Mesothelial cell of epicardium (in vitro differentiated cells): Measurements from ENCODE around the gene C10orf90. TPM values are rescaled to one million over a fixed set of nuclear protein-coding genes. Genes with fewer than 3 reads are reported as not detected.
A peak's percentile ranks its signal among the peaks of the same experiment; 100 is the strongest.

Experiments
- DNase-seq, 2 experiments: peaks; one replicate each; pipeline ENCODE4 v3.0.0; 2021; ENCODE audit warnings: low spot score in 2 of 2; ENCODE audit not compliant: unreplicated experiment in 2 of 2
- H3K27ac Mint-ChIP-seq: 2 replicates; pipeline ENCODE4 v1.8.0; 2021; ENCODE audit warnings: mixed read lengths
- H3K27me3 Mint-ChIP-seq: 2 replicates; pipeline ENCODE4 v1.8.0; 2021; ENCODE audit warnings: low read depth, mixed read lengths
- H3K36me3 Mint-ChIP-seq: 2 replicates; pipeline ENCODE4 v1.8.0; 2021; ENCODE audit warnings: mixed read lengths
- H3K4me1 Mint-ChIP-seq: 2 replicates; pipeline ENCODE4 v1.8.0; 2021; ENCODE audit warnings: mixed read lengths
- H3K4me3 Mint-ChIP-seq: 2 replicates; pipeline ENCODE4 v1.8.0; 2021; ENCODE audit warnings: mild to moderate bottlenecking, moderate library complexity, mixed read lengths
- H3K9me3 Mint-ChIP-seq: 2 replicates; pipeline ENCODE4 v1.8.0; 2021; ENCODE audit warnings: mixed read lengths
- total RNA-seq: library from RNA; stranded (reverse); gene quantifications from 3 replicates; pipeline ENCODE4 v1.2.1, GENCODE V29; 2021
- TF ChIP-seq, protein P1 (sequence below): fragments of 200-600 bp; sonication (generic); IDR thresholded peaks from one replicate; pipeline ENCODE4 v1.5.0; 2021; ENCODE audit warnings: antibody characterized with exemption; ENCODE audit not compliant: unreplicated experiment

The C10orf90 gene
- total RNA-seq, 1 donor from 2014 or later, result not detected

DNA sequence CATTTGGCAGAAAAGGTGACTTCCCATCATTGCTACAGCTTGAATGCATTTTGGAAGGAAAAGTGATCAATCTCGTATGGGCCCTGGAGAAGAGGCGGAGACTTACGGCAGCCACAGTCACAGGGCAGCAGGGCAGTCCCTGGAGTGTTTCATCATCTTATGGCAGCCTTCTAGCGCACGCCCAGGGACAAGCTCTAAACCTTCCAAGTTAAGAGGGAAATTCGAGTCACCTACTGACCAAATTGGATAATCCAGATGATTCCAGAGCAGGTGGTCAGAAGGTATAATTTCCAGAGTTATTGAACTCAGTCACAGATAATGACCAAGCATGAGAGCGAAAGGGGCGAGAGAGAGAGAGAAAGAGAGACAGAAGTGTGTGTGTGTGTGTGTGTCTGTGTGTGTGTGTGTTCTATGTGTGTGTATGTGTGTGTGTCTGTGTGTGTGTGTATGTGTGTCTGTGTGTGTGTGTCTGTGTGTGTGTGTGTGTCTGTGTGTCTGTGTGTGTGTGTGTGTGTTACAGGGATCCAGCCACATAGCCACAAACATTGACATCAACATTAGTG, 158.5 kb downstream of the C10orf90 start:
- H3K4me1 Mint-ChIP-seq, result no peaks in the 10 kb centered on the region
- TF ChIP-seq, protein P1, sequence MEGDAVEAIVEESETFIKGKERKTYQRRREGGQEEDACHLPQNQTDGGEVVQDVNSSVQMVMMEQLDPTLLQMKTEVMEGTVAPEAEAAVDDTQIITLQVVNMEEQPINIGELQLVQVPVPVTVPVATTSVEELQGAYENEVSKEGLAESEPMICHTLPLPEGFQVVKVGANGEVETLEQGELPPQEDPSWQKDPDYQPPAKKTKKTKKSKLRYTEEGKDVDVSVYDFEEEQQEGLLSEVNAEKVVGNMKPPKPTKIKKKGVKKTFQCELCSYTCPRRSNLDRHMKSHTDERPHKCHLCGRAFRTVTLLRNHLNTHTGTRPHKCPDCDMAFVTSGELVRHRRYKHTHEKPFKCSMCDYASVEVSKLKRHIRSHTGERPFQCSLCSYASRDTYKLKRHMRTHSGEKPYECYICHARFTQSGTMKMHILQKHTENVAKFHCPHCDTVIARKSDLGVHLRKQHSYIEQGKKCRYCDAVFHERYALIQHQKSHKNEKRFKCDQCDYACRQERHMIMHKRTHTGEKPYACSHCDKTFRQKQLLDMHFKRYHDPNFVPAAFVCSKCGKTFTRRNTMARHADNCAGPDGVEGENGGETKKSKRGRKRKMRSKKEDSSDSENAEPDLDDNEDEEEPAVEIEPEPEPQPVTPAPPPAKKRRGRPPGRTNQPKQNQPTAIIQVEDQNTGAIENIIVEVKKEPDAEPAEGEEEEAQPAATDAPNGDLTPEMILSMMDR, result no peak
- H3K4me3 Mint-ChIP-seq, result no peak overlapping the region
- no peak for DNase-seq
- H3K36me3 Mint-ChIP-seq, result no peaks in the 10 kb centered on the region
- no peak overlapping the region for H3K27ac Mint-ChIP-seq
- H3K9me3 Mint-ChIP-seq, result no peaks in the 10 kb centered on the region
- peaks cover 1% of the 10 kb centered on the region for H3K27me3 Mint-ChIP-seq

DNA sequence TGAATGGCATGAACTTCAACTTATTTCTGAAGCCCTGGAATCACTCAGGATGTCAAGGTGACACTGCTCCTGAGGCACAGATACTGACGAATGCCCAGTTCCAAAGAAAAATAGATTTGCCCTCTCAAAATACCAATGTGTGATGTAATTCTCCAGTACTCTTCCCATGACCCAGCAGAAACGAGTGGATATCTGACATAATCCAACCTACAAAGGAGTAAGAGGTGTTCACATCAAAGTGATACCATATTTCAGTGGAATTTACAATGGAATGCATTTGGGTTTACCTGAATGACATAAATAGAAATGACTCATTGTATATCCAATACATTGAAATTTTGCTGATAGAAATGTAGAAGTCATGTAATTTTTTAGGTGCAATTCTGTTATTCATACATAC, 161.3 kb downstream of the C10orf90 start:
- no peak for DNase-seq
- Mint-ChIP-seq H3K9me3 (no peaks in the 10 kb centered on the region), H3K4me3 (no peak overlapping the region), H3K27me3 (peaks cover 9% of the 10 kb centered on the region), H3K27ac (no peak overlapping the region), H3K4me1 (no peaks in the 10 kb centered on the region), H3K36me3 (no peaks in the 10 kb centered on the region)
- TF ChIP-seq, protein P1, result no peak

DNA sequence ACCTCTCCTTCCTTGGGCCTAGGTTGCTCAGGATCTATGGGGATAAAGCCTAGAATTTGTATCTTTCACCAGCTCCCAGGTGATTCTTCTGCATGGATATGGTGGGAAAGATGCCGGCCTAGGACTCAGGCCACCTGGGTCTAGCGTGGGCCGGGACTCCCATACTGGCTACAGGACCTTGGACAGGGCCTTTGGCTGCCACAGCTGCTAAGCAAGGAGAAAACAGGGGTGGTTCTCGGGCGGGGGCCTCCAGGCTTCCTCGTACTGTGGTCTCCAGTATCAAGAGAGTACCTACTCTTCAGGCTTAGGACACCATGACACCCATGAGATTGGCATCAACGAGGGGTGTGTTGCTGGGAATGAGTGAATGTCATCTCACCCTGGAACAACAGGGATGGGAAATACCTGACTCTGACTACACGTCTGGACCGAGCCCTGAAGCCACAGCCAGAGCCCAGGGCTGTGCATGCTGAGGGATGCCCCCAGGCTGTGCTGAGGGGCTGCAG, 161.9 kb downstream of the C10orf90 start:
- Mint-ChIP-seq H3K27ac (no peak overlapping the region), H3K27me3 (peaks cover 12% of the 10 kb centered on the region), H3K36me3 (no peaks in the 10 kb centered on the region), H3K9me3 (no peaks in the 10 kb centered on the region), H3K4me1 (no peaks in the 10 kb centered on the region), H3K4me3 (no peak overlapping the region)
- DNase-seq, result peak in 1 of 2 experiments; percentile 52
- TF ChIP-seq, protein P1, result no peak

DNA sequence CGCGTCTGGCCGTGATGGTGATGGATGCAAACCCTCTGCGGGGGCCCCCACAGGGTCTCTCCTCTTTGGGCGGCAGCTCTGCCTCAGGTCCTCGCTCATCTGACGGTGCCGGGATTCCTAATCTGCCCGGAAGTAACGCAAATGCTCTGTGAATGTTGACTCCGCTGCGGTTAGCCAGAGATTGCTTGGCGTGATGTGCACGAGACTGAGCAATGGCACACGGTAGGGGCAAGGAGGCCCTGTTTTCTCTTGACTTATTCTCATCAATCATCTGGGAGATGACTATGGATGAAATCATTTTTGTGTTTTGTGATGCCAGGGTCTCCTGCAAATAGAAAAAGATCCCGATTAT, 165.8 kb downstream of the C10orf90 start:
- Mint-ChIP-seq H3K4me3 (no peak overlapping the region), H3K36me3 (no peaks in the 10 kb centered on the region), H3K27ac (no peak overlapping the region), H3K27me3 (peaks cover 13% of the 10 kb centered on the region), H3K4me1 (no peaks in the 10 kb centered on the region), H3K9me3 (no peaks in the 10 kb centered on the region)
- no peak for DNase-seq
- TF ChIP-seq, protein P1, result no peak

DNA sequence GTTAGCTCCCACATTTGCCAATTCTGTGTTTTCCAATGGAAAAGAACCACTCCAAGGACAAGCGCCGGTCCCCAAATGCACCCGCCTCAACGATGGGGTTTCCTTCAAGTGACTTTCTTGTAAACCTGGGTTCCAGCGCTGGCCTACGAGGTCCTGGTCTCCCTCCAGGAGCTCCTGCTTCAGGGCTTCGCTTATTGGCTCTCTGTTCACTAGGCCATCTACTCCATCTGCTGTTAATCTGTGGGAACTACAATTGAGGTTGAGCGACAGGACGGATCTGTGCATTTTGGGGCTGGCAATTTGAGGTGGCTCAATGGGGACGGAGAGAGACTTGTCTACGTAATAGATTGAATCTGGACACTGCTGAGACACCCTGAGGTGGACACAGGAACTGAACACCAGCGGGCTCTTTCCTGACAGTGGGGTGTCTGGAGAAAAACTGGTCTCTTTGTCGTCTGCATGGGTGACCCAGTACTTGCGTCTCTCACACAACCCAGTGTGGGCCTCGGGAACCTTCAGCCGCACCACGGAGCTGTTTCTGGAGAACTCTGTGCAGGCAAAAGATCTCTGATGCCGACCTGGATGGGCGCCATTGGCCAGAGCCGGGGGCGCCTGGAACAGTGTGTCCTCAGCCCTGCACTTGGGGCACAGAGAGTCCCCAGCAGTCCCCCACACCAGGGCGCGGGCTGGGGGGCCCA, 166.3 kb downstream of the C10orf90 start:
- Mint-ChIP-seq H3K9me3 (peaks cover 3% of the 10 kb centered on the region), H3K4me3 (no peak overlapping the region), H3K27ac (no peak overlapping the region), H3K27me3 (peaks cover 13% of the 10 kb centered on the region), H3K36me3 (no peaks in the 10 kb centered on the region), H3K4me1 (no peaks in the 10 kb centered on the region)
- peak in 1 of 2 experiments; percentile 50 for DNase-seq
- TF ChIP-seq, protein P1, result peak; percentile 55
